Right cardiac atrium (tissue), 5 donors: Measurements from ENCODE around the gene ZCCHC4. TPM values are rescaled to one million over a fixed set of nuclear protein-coding genes. Genes with fewer than 3 reads are reported as not detected.
A peak's percentile ranks its signal among the peaks of the same experiment; 100 is the strongest.

Source experiments
- ATAC-seq, 2 donors: fragments of 200-7000 bp; cut with Tn5 transposase; one replicate each; pipeline versions ENCODE4 v1.8.0 to v1.9.1; 2020; ENCODE audit warnings: moderate library complexity in 2 of 2, mild to moderate bottlenecking in 1 of 2
- DNase-seq, 3 donors: peaks; one replicate each; pipeline ENCODE4 v3.0.0-alpha.2; 2020
- H3K27ac ChIP-seq: one replicate; pipeline ENCODE4 v1.5.1; 2013; ENCODE audit warnings: mild to moderate bottlenecking, low read length, control low read depth, moderate library complexity
- H3K27me3 ChIP-seq: one replicate; pipeline ENCODE4 v1.6.1; 2013; ENCODE audit not compliant: control insufficient read depth, insufficient read depth
- H3K4me1 ChIP-seq: one replicate; pipeline ENCODE4 v1.6.1; 2013; ENCODE audit warnings: low read length; ENCODE audit not compliant: control insufficient read depth, insufficient read depth
- H3K4me3 ChIP-seq: one replicate; pipeline ENCODE4 v1.5.1; 2013; ENCODE audit warnings: low read length, control low read depth
- H3K9me3 ChIP-seq: one replicate; pipeline ENCODE4 v1.6.1; 2013; ENCODE audit warnings: low read length; ENCODE audit not compliant: control insufficient read depth
- WGBS: extraction: QIAGEN DNeasy Blood & Tissue Kit; methylation state at CpG from one replicate; pipeline ENCODE4 v1.1.7; 2013; 5-methylcytosine and 5-hydroxymethylcytosine counted together
- intact Hi-C, 4 donors: fragments of 100-400 bp; cut with DNase I; formaldehyde crosslinking; loops; one replicate each; pipeline versions ENCODE4 v1.11.0 to v1.14.0; 2022 to 2023
- polyA plus RNA-seq: library from polyadenylated mRNA; stranded (reverse); fragments of 200-250 nt; gene quantifications from one replicate; pipeline ENCODE4 v1.2.3, GENCODE V29; 2013
- total RNA-seq, 4 donors: library from RNA; stranded (reverse); fragmentation: NEBNext Ultra II Directional; extraction: Animal tissue kit (Norgen Biotek cat#: 25700); gene quantifications; one replicate each; pipeline ENCODE4 v1.2.1, GENCODE V29; 2021
- donor health status: healthy with polysubstance abuse.
- donor health status: DM: no; HTN: yes; CAD: no.
- donor health status: DM: no; HTN: no; CAD: no.
- donor health status: DM: no; HTN: yes; CAD: no; lungs with severe emphysema.
- donor health status: DM: yes; HTN: yes; CAD: no.

The ZCCHC4 gene
- total and polyA plus RNA-seq, 5 donors: 5.3 to 12.7 (median 10.9) TPM

- H3K4me1 ChIP-seq: no peaks in the 10 kb centered on the region
- 86% methylated on average over 9 of the region's 9 CpGs for WGBS
- H3K27me3 ChIP-seq: no peaks in the 10 kb centered on the region
- ATAC-seq (no peak), DNase-seq (no peak)
- no peaks in the 10 kb centered on the region for H3K9me3 ChIP-seq
- no peak overlapping the region for H3K4me3 ChIP-seq
- intact Hi-C loops: no loop called here
- H3K27ac ChIP-seq: no peak overlapping the region
Observed at GRCh38 chr4:25302626-25303025, 9.9 kb upstream of the ZCCHC4 start.

- DNase-seq (no peak), ATAC-seq (no peak)
- WGBS: 89% methylated on average over 3 of the region's 3 CpGs
- Histone ChIP-seq H3K4me1 (no peaks in the 10 kb centered on the region), H3K9me3 (no peaks in the 10 kb centered on the region), H3K27me3 (no peaks in the 10 kb centered on the region), H3K27ac (no peak overlapping the region), H3K4me3 (no peak overlapping the region)
- intact Hi-C loops: no loop called here
Observed at GRCh38 chr4:25303578-25303977, 9.0 kb upstream of the ZCCHC4 start.

GRCh38 chr4:25306518-25307057 is 6.0 kb upstream of the ZCCHC4 start:
- ATAC-seq (no peak), DNase-seq (no peak)
- no peaks in the 10 kb centered on the region for H3K27me3 ChIP-seq
- H3K4me1 ChIP-seq: no peaks in the 10 kb centered on the region
- intact Hi-C loops: no loop called here
- no peaks in the 10 kb centered on the region for H3K9me3 ChIP-seq
- no peak overlapping the region for H3K4me3 ChIP-seq
- H3K27ac ChIP-seq: no peak overlapping the region
- WGBS: 63% methylated on average over 4 of the region's 4 CpGs

GRCh38 chr4:25307596-25307995 is 5.0 kb upstream of the ZCCHC4 start:
- DNase-seq: peak in 1 of 3 donors; percentile 57
- WGBS: 56% methylated on average over 7 of the region's 7 CpGs
- Histone ChIP-seq H3K9me3 (no peaks in the 10 kb centered on the region), H3K4me1 (no peaks in the 10 kb centered on the region), H3K27ac (no peak overlapping the region), H3K4me3 (no peak overlapping the region), H3K27me3 (no peaks in the 10 kb centered on the region)
- intact Hi-C loops: no loop called here
- ATAC-seq: peak in 1 of 2 donors; percentile 49

- Histone ChIP-seq H3K27ac (no peak overlapping the region), H3K4me3 (no peak overlapping the region), H3K9me3 (no peaks in the 10 kb centered on the region), H3K4me1 (no peaks in the 10 kb centered on the region), H3K27me3 (no peaks in the 10 kb centered on the region)
- DNase-seq: no peak
- ATAC-seq: no peak
- intact Hi-C loops: no loop called here
- 86% methylated on average over 2 of the region's 2 CpGs for WGBS
Observed at GRCh38 chr4:25308306-25308705, 4.3 kb upstream of the ZCCHC4 start.

GRCh38 chr4:25308761-25309160 is 3.8 kb upstream of the ZCCHC4 start:
- Histone ChIP-seq H3K4me3 (no peak overlapping the region), H3K27ac (no peak overlapping the region), H3K27me3 (no peaks in the 10 kb centered on the region), H3K9me3 (no peaks in the 10 kb centered on the region), H3K4me1 (no peaks in the 10 kb centered on the region)
- no peak for DNase-seq
- intact Hi-C loops: no loop called here
- ATAC-seq: no peak
- WGBS: 65% methylated on average over 7 of the region's 7 CpGs

GRCh38 chr4:25310066-25310802 is 2.3 kb upstream of the ZCCHC4 start:
- WGBS: 68% methylated on average over 4 of the region's 4 CpGs
- Histone ChIP-seq H3K4me3 (no peak overlapping the region), H3K4me1 (no peaks in the 10 kb centered on the region), H3K27ac (no peak overlapping the region), H3K9me3 (no peaks in the 10 kb centered on the region), H3K27me3 (no peaks in the 10 kb centered on the region)
- DNase-seq: no peak
- no peak for ATAC-seq
- intact Hi-C loops: loop anchor here in 1 of 4 donors (10.0 kb wide), 1 partner anchor 75 kb away; the partner anchor contains the start of gene PI4K2B

- no peak for ATAC-seq
- Histone ChIP-seq H3K4me1 (no peaks in the 10 kb centered on the region), H3K4me3 (no peak overlapping the region), H3K27me3 (no peaks in the 10 kb centered on the region), H3K9me3 (no peaks in the 10 kb centered on the region), H3K27ac (no peak overlapping the region)
- DNase-seq: no peak
- WGBS: 53% methylated on average over 1 of the region's 1 CpG
- intact Hi-C loops: loop anchor here in 1 of 4 donors (10.0 kb wide), 1 partner anchor 76 kb away; the partner anchor contains the start of gene PI4K2B
Observed at GRCh38 chr4:25310803-25311166, 1.8 kb upstream of the ZCCHC4 start.

GRCh38 chr4:25313201-25313895 is 774 bp downstream of the ZCCHC4 start:
- H3K27me3 ChIP-seq: no peaks in the 10 kb centered on the region
- intact Hi-C loops: loop anchor here in 2 of 4 donors (2.0 to 10.0 kb wide), 2 partner anchors 55 to 79 kb away; partner anchors contain the start of gene PI4K2B (in 1 of the 2)
- WGBS: 26% methylated on average over 23 of the region's 23 CpGs
- H3K27ac ChIP-seq: no peak overlapping the region
- peak overlapping the region; percentile 61 for H3K4me3 ChIP-seq
- no peaks in the 10 kb centered on the region for H3K9me3 ChIP-seq
- DNase-seq (no peak), ATAC-seq (no peak)
- H3K4me1 ChIP-seq: no peaks in the 10 kb centered on the region

- Histone ChIP-seq H3K27ac (no peak overlapping the region), H3K4me3 (no peak overlapping the region), H3K27me3 (no peaks in the 10 kb centered on the region), H3K9me3 (no peaks in the 10 kb centered on the region), H3K4me1 (no peaks in the 10 kb centered on the region)
- intact Hi-C loops: no loop called here
- no peak for ATAC-seq
- DNase-seq: no peak
- WGBS: 79% methylated on average over 2 of the region's 2 CpGs
Observed at GRCh38 chr4:25320336-25320735, 7.8 kb downstream of the ZCCHC4 start.

- intact Hi-C loops: no loop called here
- Histone ChIP-seq H3K27me3 (no peaks in the 10 kb centered on the region), H3K4me1 (no peaks in the 10 kb centered on the region), H3K27ac (no peak overlapping the region), H3K9me3 (no peaks in the 10 kb centered on the region), H3K4me3 (no peak overlapping the region)
- ATAC-seq (no peak), DNase-seq (no peak)
- 79% methylated on average over 1 of the region's 1 CpG for WGBS
Observed at GRCh38 chr4:25320773-25321172, 8.2 kb downstream of the ZCCHC4 start.
